ENCODE measurements around the gene FOXK2. TPM values are rescaled to one million over a fixed set of nuclear protein-coding genes. Genes with fewer than 3 reads are reported as not detected.

The FOXK2 gene
- total RNA-seq, 1 experiment from 2014 or later, result 33.6 TPM

Other genes with a start within 250 kb of the FOXK2 start
- gene CSNK1D, start 246.0 kb upstream of the FOXK2 start, total RNA-seq (2014; rRNA removed; shearing (Covaris generic)), result 18.0 and 23.6 TPM in 2 replicates
- gene CD7, start 202.1 kb upstream of the FOXK2 start, total RNA-seq (2014; rRNA removed; shearing (Covaris generic)), result not detected in 2 replicates
- 0.37 and 0.50 TPM in 2 replicates for gene SECTM1, start 186.0 kb upstream of the FOXK2 start, total RNA-seq (2014; rRNA removed; shearing (Covaris generic))
- gene TEX19, start 160.5 kb upstream of the FOXK2 start, total RNA-seq (2014; rRNA removed; shearing (Covaris generic)), result 0.05 and 0.19 TPM in 2 replicates
- not detected in 2 replicates for gene UTS2R, start 148.0 kb upstream of the FOXK2 start, total RNA-seq (2014; rRNA removed; shearing (Covaris generic))
- gene HEXD, start 101.4 kb upstream of the FOXK2 start, total RNA-seq (2014; rRNA removed; shearing (Covaris generic)), result 4.4 and 7.9 TPM in 2 replicates
- 29.3 and 30.0 TPM in 2 replicates for gene OGFOD3, start 101.1 kb upstream of the FOXK2 start, total RNA-seq (2014; rRNA removed; shearing (Covaris generic))
- gene CYBC1, start 69.0 kb upstream of the FOXK2 start, total RNA-seq (2014; rRNA removed; shearing (Covaris generic)), result 27.3 and 30.3 TPM in 2 replicates
- 49.9 and 55.4 TPM in 2 replicates for gene NARF, start 61.0 kb upstream of the FOXK2 start, total RNA-seq (2014; rRNA removed; shearing (Covaris generic))
- 75.5 and 78.4 TPM in 2 replicates for gene WDR45B, start 128.7 kb downstream of the FOXK2 start, total RNA-seq (2014; rRNA removed; shearing (Covaris generic))
- gene RAB40B, start 179.0 kb downstream of the FOXK2 start, total RNA-seq (2014; rRNA removed; shearing (Covaris generic)), result 3.5 and 4.8 TPM in 2 replicates
- gene FN3KRP, start 197.0 kb downstream of the FOXK2 start, total RNA-seq (2014; rRNA removed; shearing (Covaris generic)), result 19.8 and 22.1 TPM in 2 replicates
- 1.1 and 1.7 TPM in 2 replicates for gene FN3K, start 215.9 kb downstream of the FOXK2 start, total RNA-seq (2014; rRNA removed; shearing (Covaris generic))
- gene TBCD, start 232.3 kb downstream of the FOXK2 start, total RNA-seq (2014; rRNA removed; shearing (Covaris generic)), result 13.6 and 23.5 TPM in 2 replicates

All from SK-MEL-5 (cell line).